NCI-H1417 (cell line): ENCODE measurements around the gene CD226.
"Not testable (repeated sequence)": the region's sequence is repeated elsewhere in the genome, so short reads cannot be mapped to it uniquely, and the experiment has no call there.

Source experiments
- DNase-seq, 3 experiments: peaks; one replicate each; lab custom pipeline; 2025; lab: John Stamatoyannopoulos, UW

Gene CD226

GRCh38 chr18:69872661-69873060, 75.0 kb downstream of the CD226 start:
- DNase-seq, result peak in 1 of 3 experiments; percentile 58

DNA sequence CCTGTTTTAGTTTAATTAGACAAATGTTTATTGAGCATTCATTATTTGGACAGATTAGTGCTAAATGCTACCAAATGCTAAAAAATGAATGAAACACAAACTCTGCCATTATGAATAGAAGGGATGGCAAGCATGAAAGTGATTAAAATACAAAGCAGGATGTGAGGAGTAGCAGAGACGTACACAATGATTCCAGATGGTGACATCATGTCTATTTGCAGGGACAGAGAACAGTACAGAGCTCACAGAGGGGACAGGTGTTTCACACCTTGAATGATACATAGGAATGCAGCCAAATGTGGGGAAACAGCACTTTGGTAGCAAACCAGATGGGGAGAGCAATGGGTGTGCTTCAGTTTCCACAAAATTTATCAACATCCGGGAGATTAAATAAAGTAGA, 76.3 kb downstream of the CD226 start:
- DNase-seq, result peak in 2 of 3 experiments; percentile 22 to 56

DNA sequence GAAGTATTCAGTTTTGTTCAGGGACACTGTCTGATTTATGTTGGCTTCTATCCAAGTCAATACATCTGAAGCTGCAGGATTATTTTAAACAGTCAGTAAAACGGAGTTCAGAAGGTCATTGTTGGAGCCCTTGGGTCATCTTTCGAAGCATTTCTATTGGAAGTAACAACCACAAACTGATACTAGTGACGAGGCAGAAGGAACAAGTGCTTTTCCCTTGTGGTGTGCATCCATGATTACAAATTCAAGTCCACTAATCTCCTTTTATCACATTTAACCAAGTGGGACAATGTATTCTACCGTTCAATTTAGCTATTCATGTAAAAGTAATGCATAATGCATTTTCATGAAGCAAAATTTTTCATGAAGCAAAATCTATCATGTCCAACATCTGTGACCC, 76.9 kb downstream of the CD226 start:
- no peak for DNase-seq

DNA sequence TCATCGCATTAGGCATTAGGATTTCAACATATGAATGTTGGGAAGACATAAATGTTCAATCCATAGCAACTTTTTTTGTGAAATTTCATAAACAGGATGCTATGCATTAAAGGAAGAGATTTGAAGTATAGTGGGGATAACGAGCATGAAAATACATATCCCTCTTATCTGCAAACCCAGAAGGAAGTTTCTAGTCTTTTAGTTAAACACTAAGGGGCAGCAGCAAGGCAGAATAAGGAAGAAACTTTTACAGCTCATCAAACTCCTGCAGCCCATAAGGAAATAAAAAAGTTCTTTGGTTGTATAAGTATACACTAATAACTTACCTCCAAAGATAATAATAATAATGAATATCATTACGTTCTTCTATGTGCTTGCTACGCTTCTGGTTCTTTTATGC, 81.5 kb downstream of the CD226 start:
- no peak for DNase-seq

GRCh38 chr18:69865776-69866175, 81.9 kb downstream of the CD226 start:
- no peak for DNase-seq

DNA sequence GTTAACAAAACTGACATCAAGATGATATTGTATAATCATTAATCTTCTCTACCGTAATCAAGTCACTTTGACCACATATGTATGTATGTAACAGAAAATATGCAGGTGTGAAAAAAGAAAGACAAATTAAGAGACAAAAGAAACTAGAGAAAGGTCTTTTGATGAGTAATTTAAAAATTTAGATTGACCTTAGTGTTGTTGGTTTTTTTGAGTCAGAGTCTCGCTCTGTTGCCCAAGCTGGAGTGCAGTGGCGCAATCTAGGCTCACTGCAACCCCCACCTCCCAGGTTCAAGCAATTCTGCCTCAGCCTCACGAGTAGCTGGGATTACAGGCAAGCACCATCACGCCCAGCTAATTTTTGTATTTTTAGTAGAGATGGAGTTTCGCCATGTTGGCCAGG, 82.9 kb downstream of the CD226 start:
- DNase-seq, result not testable (repeated sequence)

GRCh38 chr18:69858897-69859296, 88.8 kb downstream of the CD226 start:
- no peak for DNase-seq

DNA sequence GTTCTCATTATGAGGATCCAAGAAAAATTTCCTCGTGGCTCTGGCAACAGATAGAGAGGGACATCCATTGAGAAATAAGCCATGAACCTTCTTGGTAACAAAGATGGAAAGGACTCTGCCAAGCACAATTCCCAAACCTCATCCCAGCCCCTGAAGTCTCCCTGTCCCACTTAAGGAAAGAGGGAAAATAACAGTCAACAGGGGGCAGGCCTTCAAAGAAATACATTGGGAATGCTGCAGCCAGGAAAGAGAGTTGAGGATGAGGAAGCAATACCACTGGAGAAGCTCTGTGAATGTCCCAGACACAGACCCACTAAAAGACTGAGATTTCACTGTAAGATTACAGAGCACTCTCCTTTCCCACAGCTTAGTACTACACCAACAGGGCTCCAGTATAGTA, 93.2 kb downstream of the CD226 start:
- DNase-seq, result no peak

GRCh38 chr18:69853051-69853450, 94.6 kb downstream of the CD226 start:
- no peak for DNase-seq

DNA sequence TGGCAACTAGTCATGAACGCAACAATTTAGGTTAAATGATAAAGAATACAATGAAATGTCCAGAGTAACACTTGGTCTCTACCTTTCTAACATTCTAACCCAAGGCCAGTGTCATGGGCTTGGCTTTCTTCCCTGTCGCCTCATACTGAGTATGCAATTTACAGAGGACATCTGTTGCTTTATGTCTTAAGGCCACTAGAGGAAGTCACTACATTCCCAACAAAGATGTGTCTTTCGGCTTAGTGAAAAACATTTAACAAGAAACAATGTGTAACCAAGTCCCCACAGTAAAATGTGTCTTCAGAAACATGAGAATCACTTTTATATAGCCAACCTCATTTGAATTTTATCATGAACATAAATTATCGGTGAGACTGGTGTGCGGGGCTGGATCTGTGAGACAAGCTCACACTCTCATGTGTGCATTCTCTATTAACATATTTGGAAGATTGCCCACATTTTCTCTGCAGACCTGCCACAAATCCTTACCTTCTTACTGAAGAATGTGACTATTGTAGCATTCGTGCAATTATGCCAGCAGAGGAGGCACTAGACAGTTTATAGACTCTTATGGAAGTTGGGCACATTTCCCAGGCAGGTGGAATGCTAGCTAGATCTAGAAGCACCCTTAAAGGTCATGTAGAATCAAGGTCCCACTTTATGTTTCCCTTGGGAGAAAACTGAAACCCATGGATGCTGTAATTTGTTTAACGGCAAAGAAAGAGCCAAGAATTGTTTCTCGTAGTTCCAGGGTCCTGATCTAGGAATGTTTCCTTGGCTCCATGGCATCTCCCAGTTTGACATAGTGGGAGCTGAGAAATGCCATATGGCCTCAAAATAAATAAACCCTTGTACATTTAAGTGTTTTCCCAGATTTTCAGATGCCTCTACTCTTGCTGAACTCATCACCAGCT, 101.8 kb downstream of the CD226 start:
- DNase-seq, result peak in 2 of 3 experiments; percentile 51 to 92

DNA sequence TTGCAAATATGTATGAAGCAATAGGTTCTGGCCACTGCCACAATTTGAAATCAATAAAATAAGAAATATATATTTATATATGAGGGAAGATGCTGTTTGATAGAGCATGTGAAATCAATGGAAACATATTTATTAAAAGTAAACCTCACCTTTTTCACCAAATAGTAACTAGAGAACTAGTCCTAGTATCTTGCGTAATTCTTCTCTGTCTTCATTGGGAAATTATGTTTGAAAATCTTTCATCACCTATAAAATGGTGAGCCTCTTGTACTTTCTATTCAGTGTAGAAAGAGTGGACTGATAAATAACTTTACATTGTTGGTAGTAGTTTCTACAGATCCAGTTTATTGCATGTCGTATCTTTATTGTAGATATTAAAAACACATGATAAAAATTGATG, 103.0 kb downstream of the CD226 start:
- no peak for DNase-seq

GRCh38 chr18:69843015-69843414, 104.7 kb downstream of the CD226 start:
- DNase-seq, result peak in 2 of 3 experiments; percentile 29 to 57

DNA sequence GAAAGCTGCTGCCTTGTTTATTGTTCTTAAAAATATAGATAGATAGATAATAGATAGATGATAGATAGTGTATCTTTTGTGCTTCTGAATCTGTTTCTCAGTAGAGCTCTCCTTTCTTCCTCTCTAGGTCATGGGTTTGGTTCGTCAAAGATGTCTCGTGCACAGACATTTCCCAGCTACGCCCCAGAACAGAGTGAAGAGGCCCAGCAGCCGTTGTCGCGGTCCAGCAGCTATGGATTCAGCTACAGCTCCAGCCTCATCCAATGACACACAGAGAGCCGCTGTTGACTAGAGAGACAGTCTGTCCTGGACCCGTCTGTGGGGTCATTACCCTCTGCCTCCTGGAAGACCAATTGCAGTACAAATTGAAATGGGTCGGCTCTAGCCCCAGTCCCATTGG, 106.6 kb downstream of the CD226 start:
- DNase-seq, result no peak

DNA sequence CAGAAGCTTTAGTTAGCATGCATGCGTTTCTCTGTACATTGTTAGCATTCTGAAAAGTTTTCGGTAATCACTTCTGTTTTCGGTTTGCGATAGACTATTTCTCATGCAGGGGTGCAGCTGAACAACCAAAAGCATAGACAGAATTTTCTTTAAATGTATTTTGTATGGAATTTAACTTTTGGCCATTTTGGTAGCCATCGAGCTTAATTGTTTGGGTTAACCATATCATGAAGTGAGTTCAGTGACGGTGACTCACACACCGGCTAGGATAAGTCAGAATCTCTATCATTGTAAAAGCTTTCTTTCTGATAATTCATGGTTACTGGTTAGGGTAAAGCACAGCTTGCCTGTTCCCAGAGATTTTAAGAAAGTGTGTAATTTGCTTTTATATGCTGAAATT, 107.2 kb downstream of the CD226 start:
- DNase-seq, result no peak

- peak in 2 of 3 experiments; percentile 22 to 38 for DNase-seq
Observed at GRCh38 chr18:69840001-69840400, 107.7 kb downstream of the CD226 start.

DNA sequence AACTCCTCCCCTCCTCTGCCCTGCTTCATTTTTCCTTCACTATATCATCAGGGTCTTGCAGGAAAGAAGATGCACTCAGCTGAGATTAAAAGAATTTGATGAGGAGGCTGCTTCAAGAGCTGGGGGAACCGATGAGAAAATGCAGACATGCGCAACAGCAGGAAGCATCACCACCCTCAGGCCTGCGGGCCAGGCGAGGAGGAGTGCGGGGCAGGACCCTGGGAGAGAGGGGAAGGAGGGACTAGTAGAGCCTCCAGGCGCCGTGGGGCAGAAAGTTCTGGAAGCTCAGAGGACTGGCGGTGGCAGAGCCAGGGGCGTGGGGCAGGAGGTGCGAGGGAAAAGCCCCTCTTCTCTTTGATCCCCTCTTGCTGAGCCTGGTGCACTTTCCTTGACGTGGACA, 108.2 kb downstream of the CD226 start:
- no peak for DNase-seq

GRCh38 chr18:69838620-69839411, 108.9 kb downstream of the CD226 start:
- DNase-seq, result no peak

DNA sequence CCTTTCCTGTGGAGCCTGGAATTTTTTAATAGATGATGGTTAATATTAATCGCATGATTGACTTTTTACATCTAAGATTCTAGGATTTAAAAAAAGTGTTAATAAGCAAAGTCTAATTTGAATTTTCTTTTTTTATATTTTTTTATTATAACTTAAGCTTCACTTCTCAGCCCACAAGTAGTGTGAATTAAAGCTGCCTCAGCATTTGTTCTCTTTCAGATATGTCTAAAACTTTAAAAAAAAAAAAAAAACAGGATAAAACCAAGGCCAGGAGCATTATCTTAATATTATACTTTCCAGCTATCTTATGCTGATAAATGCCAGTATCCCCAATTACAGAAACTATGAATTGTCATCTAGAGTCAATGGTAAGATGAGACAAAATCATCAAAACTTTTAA, 109.7 kb downstream of the CD226 start:
- DNase-seq, result no peak

- not testable (repeated sequence) for DNase-seq
Observed at GRCh38 chr18:69834980-69835379, 112.7 kb downstream of the CD226 start.

GRCh38 chr18:69830189-69830588, 117.5 kb downstream of the CD226 start:
- no peak for DNase-seq

DNA sequence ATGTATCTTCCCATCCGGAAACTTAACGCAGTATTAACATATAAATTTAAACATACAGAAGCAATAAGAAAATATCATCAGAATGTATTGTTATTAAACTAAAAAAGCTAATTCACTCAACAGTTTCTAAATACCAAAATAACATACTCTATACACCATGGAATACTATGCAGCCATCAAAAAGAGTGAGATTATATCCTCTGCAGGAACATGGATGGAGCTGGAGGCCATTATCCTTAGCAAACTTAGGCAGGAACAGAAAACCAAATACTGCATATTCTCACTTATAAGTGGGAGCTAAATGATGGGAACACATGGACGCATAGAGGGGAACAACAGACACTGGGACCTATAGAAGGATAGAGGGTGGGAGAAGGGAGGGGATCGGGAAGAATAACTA, 127.1 kb downstream of the CD226 start:
- DNase-seq, result no peak

- no peak for DNase-seq
Observed at GRCh38 chr18:69819460-69819859, 128.2 kb downstream of the CD226 start.

GRCh38 chr18:69817335-69817940, 130.2 kb downstream of the CD226 start:
- no peak for DNase-seq
